Umbilical cord (tissue), 2 donors: ENCODE data around the gene OR9A4. TPM values are rescaled to one million over a fixed set of nuclear protein-coding genes. Genes with fewer than 3 reads are reported as not detected.
"Not testable (repeated sequence)": the region's sequence is repeated elsewhere in the genome, so short reads cannot be mapped to it uniquely, and the experiment has no call there.

ENCODE experiments used
- DNase-seq: peaks from one replicate; pipeline ENCODE4 v3.0.0-alpha.2; 2015; ENCODE audit warnings: low spot score
- total RNA-seq: library from RNA; depleted of rRNA; stranded (reverse); fragments of >200 nt; gene quantifications from one replicate; pipeline ENCODE4 v1.2.3, GENCODE V29; 2014; ENCODE audit warnings: low replicate concordance; ENCODE audit not compliant: insufficient read depth

OR9A4 gene, protein sequence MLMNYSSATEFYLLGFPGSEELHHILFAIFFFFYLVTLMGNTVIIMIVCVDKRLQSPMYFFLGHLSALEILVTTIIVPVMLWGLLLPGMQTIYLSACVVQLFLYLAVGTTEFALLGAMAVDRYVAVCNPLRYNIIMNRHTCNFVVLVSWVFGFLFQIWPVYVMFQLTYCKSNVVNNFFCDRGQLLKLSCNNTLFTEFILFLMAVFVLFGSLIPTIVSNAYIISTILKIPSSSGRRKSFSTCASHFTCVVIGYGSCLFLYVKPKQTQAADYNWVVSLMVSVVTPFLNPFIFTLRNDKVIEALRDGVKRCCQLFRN
- not detected for total RNA-seq

DNA sequence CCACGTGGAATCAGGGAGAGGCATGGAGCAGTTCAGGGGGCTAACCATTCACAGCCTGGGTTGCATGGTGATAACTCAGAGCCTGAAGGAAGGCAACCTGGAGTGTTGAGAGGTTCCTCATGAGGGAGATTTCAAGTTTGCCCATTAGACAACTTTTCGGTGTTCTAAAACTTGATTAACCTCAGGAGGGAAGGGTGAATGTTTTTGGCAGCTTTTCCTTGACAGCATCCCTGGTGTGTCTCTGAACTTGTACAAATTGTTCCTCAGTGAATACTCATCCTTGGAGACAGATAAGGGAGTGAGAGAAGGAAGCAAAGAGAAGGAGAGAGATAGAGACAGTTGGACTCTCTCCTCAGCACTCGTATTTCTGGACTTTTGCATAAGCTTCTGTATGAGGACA is at the start of gene OR9A4:
Gene OR9A4, plus strand, starts transcription at position 301 of the 400 bp plus-strand sequence. CDS start 2,477 bp downstream, outside the sequence.
- DNase-seq, result no peak

DNA sequence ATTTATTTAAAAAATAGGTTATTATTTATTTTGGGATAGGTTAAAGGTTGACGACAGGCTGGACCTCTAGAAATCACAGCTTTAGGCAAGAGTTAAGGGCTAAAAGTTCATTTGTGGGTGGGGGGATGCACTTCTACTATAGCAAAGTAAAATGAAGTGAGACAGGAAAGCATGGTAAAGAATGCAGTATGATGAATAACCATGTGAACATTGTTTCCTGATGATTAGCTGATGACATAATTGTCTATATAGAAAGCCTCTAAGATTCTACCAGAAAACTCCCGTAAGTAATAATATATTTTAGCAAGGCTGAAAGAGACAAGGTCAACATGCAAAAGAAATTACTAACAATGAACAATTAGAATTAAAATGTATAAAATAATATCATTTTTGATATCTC is 49.2 kb upstream of the OR9A4 start:
- DNase-seq, result no peak

DNA sequence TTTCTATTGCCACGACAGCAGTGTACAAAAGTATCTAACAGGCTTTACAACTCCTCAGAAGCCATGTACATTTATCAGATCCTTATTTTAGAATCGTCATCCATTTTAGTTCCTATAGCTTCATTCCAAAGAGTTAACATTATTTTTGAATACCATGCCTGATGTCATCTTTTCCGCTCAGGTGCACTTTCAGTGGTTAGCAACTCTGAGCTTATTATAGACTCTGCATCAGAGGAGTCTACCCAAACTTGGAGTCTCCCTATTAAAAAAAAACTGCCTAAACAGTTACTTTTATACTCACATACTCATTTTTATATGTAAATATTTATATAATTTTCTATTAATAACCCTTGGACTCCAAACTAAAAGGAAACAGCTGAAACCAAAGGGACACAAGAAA is 43.3 kb upstream of the OR9A4 start:
- no peak for DNase-seq

DNA sequence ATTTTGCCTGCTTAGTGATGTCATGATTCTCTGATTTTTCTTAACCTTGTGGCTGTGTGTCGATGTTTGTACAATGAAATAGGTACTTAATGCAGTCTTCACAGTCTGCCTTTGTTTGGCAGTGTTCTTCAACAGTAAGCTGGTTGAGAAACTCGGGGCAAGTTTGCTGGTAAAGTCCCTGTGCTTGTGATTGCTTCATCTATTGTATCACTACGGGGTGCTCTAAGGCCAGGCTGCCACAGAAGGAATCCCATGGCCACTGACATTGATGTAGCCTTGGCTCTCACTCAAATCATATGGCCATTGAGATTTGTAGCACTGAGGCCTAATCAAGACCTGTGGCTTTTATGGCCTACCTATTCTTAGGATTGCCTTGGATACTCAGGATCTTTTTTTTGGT is 41.4 kb upstream of the OR9A4 start:
- no peak for DNase-seq

DNA sequence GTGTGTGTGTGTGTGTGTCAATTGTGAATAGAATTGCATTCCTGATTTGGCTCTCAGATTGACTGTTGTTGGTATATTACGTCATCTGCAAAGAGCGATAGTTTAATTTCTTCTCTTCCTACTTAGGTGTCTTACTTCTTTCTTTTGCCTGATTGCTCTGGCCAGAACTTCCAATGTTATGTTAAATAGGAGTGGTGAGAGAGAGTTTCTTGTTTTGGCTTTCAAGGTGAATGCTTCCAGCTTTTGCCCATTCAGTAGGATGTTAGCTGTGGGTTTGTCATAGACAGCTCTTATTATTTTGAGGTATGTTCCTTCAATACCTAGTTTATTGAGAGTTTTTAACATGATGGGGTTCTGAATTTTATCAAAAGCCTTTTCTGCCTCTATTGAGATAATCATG is 40.7 kb upstream of the OR9A4 start:
- no peak for DNase-seq

DNA sequence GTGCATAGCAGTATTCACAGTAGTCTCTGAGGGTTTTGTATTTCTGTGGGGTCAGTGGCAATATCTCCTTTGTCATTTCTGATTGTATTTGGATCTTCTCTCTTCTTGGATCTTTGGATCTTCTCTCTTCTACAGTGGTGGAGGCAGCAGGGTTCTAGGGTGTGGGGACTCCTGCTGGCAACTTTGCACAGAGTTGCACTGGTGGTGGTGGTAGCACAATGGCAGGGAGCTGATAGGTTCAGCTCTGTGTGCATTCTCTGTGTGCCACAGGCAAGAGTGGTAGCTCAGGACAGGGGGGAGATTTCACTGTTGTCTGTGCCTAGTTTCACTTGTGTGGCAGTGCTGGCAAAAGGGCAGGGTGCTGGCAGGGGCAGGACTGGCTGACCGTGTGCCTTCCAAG is 39.8 kb upstream of the OR9A4 start:
- DNase-seq, result no peak

DNA sequence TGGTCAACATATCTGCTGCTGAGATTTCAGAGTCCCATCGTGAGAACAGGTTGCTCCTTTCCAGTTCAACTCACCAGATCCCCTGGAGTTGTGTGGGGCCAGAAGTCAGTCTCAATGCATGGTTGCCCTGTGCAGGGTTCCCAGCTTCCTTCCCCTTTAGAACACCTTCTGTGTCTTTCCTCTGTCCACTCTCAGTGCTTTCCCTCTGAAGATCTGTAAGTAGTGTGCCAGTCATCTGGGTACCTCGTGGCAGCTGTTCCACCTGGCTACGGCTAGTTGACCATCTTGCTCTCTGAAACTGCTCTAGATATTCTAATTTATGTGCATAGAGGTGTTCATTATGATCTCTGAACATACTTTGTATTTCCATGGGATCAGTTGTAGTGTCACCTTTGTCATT is 38.8 kb upstream of the OR9A4 start:
- no peak for DNase-seq

DNA sequence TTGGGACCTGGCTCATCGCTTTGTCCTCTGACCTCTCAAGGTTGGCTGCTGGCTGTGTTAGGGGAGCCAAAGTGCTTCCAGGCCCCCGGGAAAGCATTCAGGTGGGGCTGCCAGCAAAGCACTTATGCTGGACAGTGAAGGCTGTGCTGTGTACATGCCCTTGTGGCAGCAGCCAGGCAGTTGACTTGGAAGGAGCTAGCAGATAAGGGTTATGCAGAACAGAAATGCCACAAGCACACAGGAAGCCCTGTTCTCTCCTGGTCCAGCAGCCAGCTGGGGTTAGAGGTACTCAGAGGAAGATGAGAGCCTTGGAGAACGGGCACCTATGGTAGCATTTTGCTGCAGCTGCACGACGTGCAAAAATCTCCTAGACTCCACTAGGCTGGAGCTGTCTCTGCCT is 35.2 kb upstream of the OR9A4 start:
- DNase-seq, result no peak

DNA sequence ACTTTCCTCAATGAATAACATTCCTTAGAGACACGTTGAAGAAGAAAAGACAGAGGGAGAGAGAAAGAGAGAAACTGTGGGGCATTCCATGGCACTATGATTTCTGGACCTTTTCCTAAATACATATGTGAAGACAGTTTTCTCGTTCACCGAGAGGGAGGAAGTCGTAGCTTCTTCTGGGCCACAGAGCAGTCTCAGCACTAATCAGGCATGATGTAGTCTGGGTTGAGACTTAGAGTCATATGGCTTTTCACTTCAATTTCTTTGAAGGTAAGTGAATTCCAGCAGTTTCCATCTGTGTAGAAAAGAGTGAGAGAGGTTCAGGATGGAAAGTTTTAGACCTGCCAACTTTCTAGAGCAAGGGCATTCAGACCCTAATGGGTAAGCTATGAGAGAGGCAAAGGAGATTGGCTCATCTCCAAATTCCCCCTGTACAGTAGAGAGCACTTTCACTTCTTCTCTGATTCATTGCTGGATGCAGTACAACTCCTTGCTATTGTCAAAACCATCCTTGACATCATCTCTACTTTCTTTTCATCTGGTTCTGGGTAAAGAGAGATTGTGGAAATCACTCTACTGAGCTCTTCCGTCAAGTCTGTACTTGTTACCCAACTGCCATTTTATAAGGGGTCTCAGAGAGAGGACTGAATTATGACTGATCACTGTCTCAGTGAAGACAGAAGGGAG is 31.5 kb upstream of the OR9A4 start:
- no peak for DNase-seq

DNA sequence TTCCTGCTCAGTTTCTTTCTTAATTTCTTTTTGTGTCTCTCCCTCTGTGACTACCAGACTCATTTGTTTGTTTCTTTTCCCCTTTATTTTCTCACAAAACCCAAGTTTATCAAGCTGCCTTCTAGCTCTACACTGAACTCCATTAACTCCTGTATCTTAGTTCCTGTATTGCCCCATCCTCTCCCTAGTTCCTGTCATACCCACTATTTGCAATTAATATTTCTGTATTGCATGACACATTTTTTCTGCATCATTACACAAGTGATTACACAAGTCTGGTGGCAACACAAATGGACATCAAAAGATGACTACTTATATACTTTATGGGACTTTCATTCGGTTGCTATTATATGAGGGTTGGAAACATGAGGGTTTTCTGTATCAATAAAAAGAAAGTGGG is 26.9 kb upstream of the OR9A4 start:
- no peak for DNase-seq

DNA sequence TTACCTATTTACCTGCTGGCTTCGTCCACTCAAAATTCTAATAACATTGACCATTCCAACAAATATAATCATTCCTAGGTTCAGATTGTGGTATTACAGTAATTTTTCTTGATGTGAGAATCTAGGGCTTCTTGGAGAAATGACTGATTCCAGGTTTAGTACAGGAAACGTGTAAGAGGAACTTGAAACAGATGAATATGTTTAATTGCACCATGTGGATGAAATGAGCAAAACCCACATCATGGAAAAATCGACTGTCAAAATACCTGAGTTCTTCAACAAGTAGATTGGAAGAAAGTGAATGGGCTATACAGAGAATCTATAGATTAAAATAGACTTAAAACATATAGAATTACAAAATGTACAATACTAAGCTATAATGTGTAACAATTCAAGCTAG is 24.9 kb upstream of the OR9A4 start:
- DNase-seq, result no peak

DNA sequence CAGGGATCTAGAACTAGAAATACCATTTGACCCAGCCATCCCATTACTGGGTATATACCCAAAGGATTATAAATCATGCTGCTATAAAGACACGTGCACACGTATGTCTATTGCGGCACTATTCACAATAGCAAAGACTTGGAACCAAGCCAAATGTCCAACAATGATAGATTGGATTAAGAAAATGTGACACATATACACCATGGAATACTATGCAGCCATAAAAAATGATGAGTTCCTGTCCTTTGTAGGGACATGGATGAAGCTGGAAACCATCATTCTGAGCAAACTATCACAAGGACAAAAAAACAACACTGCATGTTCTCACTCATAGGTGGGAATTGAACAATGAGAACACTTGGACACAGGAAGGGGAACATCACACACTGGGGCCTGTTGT is 16.8 kb upstream of the OR9A4 start:
- DNase-seq, result not testable (repeated sequence)

DNA sequence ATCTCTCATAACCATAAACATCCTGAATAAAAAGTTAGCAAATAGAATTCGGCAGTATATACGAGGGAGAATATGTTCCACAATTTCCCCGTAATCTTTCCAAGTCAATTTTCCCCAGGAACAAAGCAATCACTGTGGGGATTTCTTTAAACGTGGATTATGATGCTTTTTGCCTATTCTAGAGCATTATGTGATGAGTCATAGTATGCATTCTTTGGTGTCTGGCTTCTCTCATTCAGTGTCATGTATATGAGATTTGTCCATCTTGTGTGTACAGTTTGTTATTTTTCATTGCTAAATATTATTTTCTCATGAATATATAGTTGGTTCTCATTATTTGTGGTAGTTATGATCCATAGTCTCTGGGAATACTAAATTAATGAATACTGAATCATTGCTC is 9.9 kb upstream of the OR9A4 start:
- DNase-seq, result no peak

DNA sequence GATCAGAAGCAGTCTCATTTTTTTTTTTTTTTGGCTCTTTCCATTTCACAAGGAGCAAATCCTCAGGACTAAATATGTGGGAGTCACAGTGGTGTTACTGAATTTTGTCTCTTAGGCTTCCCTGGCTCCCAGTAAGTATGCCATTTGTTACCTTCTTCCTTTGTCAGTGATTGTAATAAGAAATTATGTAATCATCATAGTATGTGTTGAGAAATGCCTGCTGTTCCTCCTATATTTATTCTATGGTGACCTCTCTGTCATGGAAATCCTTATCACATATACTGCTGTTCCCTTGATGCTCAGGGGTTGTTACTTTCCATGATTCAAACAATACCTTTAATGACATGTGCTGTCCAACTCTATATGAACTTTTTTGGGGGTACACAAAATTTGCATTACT is 4.8 kb upstream of the OR9A4 start:
- no peak for DNase-seq

DNA sequence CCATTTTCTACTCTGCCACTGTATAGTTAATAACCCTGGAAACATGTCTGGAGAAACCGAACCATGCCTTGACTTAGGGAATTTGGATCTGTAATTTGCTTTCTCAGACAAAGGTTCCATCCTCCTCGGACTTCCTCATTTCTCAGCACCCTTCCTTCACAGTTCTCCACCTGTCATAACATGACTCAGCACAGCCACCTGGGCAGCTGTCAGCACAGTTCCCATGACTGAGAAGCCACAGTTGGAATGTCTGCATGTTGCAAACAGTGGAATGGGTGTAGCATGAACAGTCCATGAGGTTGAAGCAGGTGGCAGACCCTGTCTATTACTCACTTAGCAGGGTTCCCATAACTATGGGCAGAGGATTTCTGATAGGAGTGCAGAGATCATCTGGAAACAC is 634 bp upstream of the OR9A4 start:
- DNase-seq, result no peak

DNA sequence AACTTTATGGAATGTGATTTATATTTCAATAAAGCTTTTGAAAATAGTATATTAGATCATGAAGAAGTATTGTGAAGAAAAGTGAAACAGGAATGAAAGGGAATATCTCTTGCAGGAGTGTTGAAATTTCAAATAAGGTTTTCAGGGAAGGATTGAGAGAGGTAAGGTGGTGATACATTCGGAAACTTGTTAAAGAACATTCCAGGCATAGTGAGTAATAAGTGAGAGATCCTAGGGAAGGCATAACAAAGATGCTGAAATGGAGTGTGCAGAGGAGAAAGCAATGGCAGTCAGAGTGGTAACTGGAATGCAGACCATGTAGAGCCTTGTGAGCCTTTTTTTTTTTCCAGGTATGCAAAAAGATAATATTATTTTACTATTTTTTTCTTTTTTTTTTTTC is 4.1 kb downstream of the OR9A4 start:
- no peak for DNase-seq

DNA sequence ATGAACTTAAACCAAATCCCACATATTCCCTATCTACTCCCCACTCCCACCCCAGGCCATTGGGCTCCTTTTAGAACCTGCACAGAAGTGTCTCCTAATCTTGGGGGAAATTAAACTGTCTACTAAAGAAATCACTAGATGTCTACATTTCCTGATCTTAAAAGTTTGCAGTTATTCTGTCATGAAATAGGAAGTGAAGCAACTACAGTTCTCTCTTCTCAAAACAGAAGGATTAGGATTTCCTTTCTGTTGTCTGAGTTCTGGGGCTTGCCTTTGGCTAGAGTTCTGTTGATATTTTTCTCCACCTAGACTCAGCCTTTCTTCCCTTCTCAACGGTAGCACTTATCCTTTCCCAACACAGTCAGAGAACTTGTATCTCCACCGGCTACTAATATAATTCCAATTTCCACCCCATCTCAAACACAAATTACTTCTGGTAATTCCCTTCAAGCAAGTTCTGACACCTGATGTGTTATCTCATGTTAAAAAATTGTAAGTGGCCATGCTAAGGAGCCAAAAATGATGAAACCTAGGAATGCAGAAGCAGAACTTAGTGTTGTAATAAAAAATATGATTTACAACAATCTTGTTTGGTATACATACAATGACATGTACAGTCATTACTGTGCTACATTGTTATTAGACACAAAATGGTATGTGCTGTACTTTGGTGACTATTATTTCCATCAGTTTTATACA is 12.1 kb downstream of the OR9A4 start:
- no peak for DNase-seq

DNA sequence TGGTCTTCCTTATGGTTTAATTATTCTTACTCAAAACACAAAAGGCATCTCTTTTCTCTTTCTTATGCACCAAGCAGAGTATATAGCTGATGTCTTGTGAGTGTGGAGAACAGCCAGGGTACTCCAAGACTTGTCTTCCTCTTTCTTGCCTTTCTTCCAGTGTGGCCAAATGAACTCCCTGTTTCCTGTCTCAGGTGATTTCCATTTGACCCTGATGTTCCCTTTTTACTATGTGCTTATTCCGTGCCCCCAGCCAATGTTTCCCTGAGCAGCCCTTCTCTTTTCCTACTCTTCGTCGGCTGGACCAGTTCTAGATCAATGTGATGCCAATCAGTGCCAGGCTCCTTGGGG is 12.6 kb downstream of the OR9A4 start:
- no peak for DNase-seq

DNA sequence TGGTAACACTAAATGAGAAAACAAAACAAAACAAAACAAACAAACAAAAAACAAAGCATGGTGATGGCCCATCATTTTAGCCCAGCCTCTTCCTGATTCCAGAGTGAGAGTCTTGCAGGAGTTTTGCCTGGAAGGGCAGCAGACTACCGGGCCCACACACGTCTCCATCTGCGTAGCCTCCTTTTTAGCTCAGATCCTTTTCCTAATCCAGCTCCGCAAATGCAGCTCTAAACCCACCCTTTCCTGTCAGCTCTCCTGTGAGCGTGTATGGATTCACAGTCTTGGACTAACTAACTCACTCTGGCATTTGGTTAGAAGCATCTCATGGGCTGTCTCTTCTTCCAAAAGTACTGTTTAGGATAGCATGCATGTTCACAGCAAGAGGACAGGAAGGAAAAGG is 14.0 kb downstream of the OR9A4 start:
- DNase-seq, result no peak

DNA sequence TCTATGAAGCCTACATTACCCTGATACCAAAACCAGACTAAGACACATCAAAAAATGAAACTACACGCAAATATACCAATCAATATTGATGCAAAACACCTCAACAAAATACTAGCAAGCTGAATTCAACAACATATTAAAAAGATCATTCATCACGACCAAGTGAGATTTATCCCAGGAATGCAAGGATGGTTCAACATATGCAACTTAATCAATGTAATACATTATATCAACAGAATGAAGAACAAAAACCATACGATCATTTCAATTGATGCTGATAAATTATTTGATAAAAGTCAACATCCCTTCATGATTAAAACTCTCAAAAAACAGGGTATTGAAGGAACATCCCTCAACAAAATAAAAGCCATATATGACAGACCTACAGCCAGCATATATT is 24.9 kb downstream of the OR9A4 start:
- DNase-seq, result no peak

DNA sequence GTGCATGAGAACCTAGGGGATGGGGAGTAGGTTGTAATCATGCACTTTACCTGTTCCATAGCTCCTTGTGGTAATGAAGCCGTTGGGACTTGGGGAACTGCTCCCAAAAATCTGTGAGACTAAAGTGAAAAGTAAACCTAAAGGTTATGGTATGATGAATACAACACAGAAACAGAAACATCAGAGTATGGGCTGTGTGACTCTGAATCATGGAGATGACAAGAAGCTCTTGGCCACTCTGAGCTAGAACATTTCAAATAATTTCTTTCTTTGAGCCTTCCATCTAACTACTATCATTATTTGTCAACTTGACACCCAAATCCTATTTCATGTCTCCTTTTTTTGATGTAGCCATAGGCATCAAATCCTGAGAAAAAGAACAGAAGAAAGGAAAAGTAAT is 27.6 kb downstream of the OR9A4 start:
- DNase-seq, result no peak

DNA sequence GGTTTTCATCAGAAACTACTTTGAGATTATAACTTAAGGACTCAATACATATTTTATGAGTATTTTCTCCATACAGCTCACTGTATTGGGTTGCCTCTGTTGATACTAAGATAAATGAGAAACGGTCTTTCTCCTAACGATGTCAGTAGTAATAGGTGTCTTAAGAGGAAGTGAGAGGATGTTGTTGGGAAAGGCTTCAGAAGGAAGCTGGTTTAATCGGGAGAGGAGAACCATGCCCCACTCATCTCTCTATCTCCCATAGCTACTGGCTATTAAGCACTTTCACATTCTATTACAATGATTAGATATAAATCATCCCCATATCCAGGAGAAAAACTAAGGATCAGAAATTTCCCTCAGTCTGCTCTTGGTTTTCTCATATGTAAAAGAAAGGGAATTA is 28.6 kb downstream of the OR9A4 start:
- no peak for DNase-seq

DNA sequence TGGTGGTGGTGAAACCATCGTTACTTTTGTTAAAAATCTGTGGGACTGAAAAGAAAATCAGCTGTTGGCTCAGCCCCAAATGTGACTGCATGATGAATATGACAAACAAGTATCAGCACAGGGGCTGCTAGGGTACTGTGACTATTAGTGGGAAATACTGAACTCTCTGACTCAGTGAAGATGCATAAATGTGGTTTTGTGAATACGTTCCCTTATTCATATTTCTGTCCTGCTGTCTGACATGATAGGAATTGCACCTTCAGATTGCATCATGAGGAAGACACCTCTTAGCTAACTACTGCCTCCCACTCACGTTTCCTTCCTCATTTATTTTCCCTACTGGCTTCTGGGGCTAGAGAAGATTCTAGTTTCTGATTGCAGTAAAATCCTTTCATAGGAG is 29.2 kb downstream of the OR9A4 start:
- DNase-seq, result no peak
